HG03442 (cell line): Measurements from ENCODE around the gene CLTRN.
"Not testable (repeated sequence)": the region's sequence is repeated elsewhere in the genome, so short reads cannot be mapped to it uniquely, and the experiment has no call there.

ENCODE experiments used
- ATAC-seq: cut with Tn5 transposase; IDR thresholded peaks from one replicate; pipeline ENCODE4 v1.9.1; 2021; ENCODE audit warnings: mild to moderate bottlenecking, moderate library complexity; ENCODE audit not compliant: unreplicated experiment

Gene CLTRN, protein sequence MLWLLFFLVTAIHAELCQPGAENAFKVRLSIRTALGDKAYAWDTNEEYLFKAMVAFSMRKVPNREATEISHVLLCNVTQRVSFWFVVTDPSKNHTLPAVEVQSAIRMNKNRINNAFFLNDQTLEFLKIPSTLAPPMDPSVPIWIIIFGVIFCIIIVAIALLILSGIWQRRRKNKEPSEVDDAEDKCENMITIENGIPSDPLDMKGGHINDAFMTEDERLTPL

DNA sequence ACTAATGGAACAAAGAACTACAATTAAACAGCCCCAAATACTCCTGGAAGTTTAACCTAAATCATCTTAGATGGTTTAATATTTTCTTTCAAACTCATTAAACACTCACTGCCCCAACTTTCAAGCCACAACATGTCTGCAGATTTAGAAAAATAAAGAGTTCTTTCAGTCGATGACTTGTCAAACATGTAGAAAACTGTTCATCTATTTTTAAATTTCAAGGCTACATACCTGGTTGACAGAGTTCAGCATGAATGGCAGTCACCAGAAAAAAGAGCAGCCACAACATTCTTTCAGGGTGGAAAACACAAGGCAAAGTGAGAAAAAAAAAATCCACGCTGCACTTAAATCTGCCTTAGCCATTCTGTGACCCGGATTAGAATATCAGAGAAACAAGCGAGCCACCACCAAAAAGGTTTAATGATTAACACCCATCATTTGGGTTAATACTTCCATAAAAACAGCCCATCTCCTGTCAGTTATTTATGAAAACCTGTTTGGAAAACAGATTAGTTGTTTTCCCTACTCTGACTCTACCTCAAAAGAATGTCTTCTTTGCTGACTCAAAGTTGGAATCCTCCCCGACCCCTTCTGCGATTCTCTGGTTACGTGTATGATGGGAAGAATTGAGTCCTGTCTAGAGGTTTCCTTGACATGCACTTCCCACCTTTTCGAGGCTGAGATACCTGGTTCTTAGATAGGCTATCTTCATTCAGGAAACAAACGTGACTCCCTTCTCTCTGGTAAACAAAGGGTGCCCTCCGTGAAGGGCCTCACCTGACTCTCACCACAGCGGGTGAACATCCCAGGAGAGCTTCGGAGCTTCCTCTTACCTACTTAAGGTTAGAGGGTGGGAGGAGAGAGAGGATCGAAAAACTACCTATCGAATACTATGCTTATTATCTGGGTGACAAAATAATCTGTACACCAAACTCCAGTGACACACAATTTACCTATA is at the start of gene CLTRN:
TSS of gene CLTRN (minus strand) at position 319 of the 958 bp plus-strand sequence. CDS start at position 289, 30 bp downstream.
- no peak for ATAC-seq

DNA sequence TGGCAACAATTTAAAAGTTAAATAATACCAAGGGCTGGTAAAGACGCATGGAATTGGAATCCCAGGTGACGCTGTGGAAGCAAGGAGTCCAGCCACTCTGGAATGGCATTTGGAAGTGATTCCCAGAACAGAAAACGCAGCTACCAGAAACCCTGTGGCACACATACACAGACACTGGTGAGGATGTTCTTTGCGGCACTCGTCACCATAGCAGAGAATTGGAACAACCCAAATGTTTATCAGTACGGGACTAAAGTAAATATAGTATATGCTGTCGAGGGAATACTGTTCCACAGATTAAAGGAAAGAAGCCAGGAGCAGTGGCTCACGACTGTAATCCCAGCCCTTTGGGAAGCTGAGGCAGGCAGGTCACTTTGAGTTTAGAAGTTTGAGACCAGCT is 39.7 kb upstream of the CLTRN start:
- ATAC-seq, result not testable (repeated sequence)

DNA sequence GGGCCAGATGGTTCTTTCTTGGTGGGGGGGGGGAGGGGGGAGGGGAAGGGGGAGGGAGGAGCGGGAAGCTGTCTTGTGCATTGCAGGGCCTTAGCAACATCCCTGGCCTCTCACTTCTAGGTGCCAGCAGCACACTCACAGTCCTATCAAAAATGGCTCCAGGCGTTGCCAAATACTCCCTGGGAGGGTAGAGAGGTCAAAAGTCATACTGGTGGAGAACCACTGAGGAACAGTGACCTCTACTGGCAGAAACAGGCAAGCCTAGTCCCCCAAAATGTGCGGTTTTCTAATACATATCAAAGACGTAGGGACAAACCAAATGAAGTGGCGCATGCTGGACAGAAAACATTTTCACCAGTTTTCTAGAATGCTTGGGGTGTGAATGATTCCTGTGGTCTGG is 39.2 kb upstream of the CLTRN start:
- not testable (repeated sequence) for ATAC-seq

DNA sequence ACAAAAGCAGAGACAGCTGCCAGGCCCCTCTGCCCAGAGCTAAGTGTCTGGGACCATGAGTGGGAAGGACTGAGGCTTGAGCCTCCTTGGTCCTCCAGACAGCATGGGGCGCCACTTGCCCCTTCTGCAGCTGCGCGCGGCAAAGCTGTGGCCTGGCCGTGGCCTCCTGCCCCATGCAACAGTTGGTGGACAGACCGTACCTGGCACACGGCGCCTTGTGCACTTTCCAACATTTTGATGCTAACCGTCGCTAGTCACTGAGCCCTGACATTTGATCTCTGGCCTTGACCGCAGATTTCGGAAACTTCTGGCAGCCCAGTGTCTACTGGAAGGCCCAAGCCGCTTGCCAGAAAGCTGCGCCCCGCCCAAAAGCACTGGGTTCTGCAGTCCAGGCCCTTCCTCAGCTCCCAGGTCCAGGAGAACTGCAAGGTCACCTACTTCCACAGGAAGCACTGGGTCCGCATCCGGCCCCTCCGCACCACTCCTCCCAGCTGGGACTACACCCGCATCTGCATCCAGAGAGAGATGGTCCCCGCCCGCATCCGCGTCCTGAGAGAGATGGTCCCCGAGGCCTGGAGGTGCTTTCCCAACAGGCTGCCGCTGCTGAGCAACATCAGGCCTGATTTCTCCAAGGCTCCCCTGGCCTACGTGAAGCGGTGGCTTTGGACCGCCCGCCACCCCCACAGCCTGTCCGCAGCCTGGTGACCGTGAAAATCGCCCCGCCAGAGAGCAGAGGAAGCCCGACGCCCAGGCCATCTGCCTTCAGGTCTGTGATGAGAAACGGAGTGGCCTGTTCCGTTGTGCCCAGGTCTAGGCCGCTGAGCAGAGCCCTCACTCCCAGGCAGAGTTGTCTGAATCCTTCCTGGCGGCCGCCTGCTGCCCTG is 38.1 kb upstream of the CLTRN start:
- no peak for ATAC-seq

DNA sequence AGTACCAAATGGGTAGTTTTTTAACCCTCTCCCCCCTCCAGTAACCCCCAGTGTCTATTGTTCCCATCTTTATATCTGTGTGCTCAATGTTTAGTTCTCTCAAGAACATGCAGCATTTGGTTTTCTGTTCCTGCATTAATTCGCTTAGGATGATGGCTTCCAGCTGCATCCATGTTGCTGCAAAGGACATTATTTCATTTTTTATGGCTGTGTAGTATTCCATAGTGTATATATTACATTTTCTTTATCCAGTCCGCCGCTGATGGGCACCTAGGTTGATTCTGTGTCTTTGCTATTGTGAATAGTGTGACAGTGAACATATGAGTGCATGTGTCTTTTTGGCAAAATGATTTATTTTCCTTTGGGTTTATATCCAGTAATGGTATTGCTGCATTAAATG is 31.9 kb upstream of the CLTRN start:
- no peak for ATAC-seq

DNA sequence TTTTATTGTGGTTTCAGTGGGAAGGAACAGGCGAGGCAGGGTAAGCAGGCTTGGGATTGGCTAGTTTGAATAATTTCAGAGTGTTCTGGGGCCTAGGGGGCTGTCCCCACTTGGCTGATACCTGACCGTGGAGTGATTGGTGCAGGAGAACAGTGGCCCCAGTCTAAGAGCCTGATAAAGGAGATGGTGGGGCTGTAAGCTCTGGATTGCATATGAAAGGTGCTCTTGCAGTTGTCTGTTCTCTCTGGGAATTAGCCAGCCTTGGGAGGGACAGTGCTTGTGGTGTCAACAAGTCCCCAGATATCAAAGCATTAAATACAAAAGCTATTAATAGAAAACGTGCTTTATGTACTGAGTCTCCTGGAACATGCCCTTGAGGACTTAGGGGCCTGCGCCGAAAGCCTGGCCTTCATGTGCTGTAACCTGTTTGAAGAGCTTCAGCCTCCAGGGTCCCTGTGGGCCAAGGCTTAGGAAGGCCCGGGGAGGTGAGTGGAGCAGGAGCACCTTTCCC is 30.4 kb upstream of the CLTRN start:
- ATAC-seq, result no peak

DNA sequence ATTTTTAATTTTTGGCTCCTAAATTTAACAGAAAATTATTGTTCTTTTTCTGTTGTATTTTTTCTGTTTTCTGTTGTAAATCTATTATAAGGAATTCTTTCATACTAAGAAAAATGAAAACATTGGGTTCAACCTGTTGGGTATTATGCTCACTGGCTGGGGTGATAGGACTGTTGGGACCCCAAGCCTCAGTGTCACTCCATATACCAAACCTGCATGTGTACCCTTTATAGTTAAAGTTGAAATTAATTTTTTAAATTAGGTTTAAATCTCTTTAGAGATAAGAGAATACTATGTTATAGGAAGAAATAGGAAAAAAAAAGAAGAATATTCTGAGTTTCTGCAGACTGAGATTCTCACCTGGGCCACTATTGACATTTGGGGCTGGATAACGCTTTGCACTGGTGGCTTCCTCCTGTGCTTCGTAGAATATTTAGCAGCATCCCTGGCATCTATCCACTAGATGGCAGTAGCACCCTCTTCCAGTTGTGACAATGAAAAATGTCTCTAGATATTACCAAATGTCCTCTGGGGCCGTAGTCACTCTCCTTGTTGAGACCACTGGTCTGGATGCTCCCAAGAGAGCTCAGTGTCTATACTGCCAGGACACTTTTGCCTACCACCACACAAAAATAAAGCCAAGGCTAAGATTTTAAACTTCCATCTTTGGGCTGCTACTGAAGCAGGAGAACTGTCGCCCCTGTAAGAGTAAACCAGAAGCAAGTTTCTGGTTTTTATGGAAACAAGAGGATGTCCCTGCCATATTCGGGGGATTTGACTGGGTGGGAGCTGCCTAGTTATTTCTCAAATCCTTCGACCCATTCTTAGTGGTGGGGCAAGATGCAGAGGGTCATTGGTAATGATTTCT is 22.4 kb upstream of the CLTRN start:
- ATAC-seq, result no peak

DNA sequence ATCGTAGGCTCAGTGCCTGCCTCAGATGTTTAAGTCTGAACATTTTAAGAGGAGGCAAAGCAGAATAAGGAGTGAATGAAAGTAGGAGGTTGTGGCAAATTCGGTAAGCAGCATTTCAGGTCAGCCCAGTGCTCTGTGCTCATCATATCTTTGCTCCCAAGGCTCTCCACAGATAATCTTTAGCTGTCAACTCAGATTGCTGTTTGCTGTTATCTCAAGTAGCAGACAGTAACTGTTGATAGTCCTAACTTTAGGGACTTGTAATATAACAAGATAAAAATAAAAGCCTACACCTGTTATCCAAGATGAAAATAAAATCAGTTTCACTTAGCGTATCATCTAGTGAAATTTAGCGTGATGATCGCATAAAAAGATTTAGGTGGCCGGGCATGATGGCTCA is 18.6 kb upstream of the CLTRN start:
- ATAC-seq, result no peak

DNA sequence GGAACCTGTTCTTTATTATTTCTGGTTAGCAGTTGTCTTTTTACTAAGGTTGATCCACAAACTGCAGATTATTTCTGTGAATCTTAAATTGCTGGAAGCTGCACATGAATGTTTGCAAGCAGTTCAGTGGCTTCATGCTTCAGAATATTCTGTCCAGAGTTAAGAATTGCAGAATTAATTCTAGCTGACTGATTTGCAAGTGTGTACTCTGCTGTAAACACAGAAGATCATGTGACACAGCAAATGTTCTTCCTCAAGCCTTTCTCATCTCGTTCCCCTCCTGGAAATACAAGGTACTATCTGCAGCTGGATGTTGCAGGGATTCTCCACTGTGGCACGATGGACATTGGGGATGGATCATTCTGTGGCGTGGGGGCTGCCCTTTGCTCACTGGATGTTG is 16.8 kb upstream of the CLTRN start:
- ATAC-seq, result no peak

DNA sequence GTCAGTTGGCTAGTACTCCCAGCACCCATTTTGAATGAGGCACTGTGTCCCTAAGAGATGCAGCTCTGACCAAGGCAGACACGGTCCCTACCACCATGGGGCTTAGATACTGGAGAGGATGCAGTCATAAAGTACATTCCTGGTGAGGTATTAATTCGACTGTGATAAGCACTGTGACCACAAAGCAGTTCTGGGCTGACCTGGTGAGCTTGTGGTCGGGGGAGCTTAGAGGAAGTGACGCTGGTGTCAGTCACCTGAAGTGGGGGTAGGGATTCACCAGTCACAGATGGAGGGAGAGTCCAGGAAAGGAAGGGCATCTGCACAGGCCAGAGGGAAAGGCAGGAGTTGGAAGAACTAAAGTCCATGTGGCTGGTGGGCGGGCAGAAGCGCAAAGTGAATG is 15.8 kb upstream of the CLTRN start:
- ATAC-seq, result peak; percentile 47

DNA sequence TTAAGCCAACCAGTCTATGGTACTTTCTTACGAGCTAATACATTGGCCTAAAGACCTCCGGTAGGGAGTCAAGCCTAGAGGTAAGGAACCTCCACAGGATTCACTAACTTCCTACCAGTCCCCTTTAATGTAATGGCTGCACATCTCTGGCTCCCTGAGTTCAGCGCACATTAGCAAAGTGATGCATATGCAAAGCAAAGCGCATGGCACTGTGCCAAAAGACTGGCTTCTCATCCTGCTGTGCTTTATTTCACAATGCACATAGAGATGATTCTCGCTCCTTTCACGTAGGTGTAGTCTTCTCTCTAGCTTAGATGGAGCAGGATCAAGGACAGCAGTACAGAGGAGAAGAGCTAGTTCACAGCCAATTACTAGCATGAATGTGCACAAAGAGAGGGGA is 14.6 kb upstream of the CLTRN start:
- no peak for ATAC-seq

DNA sequence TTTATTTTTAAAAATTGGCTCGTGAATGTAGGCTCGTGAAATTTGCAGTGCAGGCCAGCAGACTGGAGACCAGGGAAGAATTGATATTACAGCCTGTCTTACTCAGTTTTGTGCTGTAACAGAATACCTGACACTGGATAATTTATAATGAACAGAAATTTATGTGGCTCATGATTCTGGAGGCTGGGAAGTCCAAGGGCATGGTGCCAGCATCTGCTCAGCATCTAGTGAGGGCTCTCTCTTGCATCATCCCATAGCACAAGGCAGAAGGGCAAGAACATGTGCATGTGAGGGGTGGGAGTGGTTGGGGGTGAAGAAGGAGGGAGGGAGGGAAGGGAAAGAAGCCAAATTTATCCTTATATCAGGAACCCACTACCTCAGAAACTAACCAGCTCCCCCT is 13.7 kb upstream of the CLTRN start:
- no peak for ATAC-seq

DNA sequence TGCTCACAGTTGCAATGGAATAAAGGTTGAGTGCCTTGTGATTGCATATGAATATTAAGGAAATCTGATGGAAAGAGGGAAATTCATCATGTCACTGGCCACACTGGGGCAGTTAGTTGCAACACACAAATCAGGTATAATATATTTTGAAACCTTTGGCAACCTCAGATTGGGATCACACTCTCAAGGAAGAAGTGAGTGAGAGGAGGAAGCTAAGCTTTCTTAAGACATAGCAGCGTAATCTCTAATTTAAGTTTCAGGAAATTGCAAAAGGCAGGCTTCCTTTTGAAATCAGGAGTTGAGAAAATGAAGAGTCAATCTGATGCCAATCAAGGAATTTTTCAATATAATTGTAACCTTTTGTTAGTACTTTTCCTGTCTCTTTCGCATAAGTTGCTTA is 12.3 kb upstream of the CLTRN start:
- ATAC-seq, result no peak

DNA sequence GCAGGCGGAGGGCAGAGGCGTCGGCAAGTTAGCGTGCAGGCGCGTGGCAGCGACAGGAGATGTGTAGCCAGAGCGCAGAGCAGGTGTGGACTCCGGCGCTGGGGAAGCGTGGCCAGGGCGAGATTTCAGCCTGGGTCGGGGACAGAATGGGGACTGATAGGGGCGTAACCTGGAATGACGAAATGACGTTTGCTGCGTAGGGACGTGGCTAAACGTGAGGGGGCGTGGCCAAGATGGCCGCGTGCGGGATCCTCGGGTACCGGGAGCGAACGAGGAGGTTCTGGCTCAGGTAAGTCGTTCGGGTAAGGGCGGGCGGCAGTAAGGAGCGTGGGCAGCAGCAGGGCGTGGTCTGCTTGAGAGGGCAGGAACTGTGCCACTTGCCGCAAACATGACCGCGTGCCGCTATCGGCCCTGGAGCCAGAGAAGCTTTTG is 10.9 kb upstream of the CLTRN start:
- peak; percentile 65 for ATAC-seq

DNA sequence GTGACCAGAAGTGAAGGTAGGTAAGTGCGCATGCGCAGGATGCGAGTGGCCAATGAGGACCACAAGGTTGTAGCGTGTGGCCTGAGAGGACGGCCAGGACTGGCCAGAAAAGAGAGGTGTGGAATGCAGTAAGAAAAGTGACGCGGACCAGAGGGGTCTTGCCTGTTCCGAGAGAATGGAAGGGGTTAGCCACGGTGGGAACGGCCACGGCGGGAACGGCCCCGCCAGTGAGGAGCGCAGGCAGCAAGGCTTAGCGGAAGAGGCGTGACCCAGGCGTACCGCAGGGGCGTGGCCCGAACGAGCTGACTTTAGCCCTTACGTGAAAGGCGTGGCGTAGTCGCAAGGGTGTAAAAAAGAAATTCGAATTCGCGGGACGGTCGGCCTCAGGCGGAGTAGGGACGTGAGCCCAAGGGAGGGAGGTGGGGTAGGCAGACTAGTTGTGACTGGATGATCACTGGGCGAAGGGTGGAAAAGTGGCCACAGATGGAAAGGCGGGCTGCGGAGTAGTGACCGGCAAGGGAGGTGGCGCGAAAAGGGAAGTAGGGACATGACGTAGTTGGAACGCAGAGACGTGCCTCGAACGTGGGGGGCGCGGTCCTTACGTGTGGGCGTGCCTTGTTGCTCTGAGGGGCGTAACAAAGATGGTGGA is 10.4 kb upstream of the CLTRN start:
- peak; percentile 80 for ATAC-seq

DNA sequence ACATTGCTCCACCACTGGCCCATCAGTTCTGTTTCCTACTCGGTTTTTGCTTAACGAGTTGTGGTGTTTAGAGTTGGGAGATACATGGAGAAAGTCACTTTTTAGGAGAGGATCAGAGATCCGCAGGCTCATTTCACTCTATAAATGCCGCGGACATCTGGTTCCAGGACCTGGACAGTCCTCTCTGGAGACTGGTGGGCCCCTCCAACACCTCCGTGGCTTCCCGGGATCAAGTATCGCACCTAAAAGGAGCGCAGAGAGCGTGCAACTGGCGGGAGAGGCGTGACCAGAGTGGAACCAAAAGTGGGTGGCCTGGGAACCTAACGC is 9.9 kb upstream of the CLTRN start:
- no peak for ATAC-seq

DNA sequence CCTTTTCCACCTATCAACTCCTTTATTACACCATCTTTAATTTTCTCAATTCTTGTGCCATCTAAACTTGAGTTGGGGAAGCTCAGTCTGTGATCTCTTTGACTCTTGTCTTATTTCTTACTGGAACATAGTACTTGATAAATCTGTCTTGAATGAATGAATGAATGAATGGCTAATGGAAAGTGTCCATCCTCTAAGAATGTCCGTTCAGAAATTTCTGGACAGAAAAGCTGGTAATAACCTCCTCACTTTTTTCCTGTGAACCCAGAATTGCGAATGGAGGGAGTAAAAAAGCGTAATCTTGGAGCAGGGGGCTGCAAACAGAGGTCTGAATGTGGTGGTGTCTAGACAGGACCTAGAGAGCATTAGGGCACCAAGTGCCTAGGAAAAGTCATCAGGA is 9.4 kb upstream of the CLTRN start:
- ATAC-seq, result no peak

DNA sequence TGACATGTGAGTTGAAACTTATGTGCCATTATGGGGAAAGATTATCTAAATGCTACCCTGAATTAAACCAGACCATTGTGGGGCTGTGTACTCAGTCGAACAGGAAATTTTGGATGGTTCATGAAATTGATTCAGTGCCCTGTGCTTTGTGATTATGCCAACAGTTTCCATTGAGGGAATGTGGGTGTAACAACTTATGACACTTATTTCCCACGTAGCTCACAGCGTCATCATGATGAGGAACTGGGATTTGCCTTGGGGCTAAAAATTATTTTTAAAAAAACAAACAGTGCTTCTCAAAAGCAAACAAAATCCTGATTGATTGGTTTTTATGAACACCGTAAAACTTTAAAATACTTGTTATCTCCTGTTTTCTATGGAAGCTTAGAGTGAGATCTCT is 8.3 kb upstream of the CLTRN start:
- ATAC-seq, result no peak

DNA sequence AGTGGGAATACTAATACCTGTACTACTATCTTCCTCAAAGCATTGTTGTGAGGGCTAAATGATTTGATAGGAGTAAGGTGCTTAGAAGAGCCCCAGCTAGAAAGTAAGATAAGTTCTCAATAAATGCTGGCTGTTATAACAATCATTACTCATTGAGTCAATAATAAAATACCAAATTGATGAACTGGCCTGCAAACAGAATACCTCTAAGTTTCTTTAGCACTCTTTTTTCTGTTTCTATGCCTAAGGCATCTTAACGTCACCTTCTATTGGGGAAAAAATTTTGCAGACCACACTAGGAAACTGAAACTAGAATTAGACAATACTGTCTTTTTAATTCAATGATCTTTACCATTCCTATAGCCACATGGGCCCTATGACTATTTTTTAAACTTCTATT is 1.2 kb downstream of the CLTRN start:
- ATAC-seq, result no peak

DNA sequence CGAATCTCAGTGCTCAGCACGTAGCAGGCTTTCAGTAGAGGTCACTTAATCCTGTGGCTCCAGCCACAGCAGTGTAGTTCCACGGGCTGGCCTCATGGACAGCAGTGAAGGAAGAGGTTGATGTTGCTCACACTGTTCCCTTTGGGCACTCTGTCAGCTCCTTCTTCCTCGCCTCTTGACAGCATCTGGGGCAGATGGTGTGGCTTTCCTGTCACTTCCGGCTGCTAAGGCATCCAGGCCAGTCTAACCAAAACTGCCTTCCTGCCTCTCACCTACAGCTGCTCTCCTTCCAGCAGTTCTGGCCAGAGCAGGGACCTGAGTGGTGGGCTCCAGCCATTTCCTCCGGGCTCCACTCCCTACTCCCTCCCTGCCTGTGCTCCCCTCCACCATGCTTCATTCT is 9.8 kb downstream of the CLTRN start:
- ATAC-seq, result not testable (repeated sequence)
